Stimulated activated CD4-positive, alpha-beta T cell treated with anti-CD3 and anti-CD28 coated beads, Interleukin-4, amount 100 ng/mL, for 48 hours (primary cell): ENCODE measurements around the gene TAPBPL.
"Not testable (repeated sequence)": the region's sequence is repeated elsewhere in the genome, so short reads cannot be mapped to it uniquely, and the experiment has no call there.

ENCODE experiments used
- DNase-seq, 2 donors: peaks; one replicate each; pipeline ENCODE4 v3.0.0-alpha.2; 2020; ENCODE audit warnings: low read depth in 2 of 2

TAPBPL gene

DNA sequence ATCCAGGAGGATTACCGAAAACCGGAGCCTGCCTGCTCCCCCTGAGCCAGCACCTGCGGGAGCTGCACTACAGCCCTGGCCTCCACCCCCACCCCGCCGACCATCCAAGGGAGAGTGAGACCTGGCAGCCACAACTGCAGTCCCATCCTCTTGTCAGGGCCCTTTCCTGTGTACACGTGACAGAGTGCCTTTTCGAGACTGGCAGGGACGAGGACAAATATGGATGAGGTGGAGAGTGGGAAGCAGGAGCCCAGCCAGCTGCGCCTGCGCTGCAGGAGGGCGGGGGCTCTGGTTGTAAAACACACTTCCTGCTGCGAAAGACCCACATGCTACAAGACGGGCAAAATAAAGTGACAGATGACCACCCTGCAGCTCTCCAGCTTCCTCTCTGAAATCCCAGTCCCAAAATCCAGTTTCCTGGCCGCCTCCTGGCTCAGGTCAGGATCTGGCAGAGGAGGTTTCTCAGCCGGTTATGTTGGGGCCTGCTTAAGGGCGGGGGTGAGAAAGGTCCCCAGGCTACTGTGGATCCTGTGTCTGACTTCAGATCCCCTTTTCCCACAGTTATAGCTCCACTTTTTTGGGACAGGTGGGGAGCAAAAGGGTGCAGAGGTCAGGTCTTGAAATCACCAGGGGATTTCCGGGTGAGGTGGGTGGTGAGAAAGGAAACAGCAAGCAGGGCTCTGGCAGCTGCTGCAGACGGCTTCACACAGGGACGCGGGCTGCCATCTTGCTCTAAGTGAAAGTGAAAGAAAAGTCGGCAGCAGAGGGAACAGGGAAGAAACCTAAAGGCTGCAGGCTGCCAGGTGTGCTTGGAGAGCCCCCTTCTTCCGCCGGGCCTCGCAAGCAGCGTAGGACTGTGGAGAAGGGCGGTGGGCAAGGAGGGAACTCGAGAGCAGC is at the start of gene TAPBPL:
TSS of gene TAPBPL (plus strand) at position 695 of the 897 bp plus-strand sequence. CDS start 207 bp downstream, outside the sequence.
- DNase-seq, result peak in 1 of 2 donors; percentile 77

DNA sequence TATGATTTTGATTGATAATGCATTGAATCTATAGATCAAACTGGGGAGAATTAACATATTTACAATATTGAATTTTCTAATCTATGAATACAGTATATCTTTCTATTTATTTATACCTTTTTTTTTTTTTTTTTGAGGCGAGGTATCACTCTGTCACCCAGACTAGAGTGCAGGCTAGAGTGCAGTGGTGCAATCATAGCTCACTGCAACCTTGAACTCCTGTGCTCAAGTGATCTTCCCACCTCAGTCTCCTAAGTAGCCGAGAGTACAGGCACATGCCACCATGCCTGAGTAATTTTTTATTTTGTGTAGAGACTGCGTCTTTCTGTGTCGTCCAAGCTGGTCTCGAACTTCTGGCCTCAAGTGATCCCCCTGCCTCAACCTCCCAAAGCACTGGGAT is 47.5 kb upstream of the TAPBPL start:
- DNase-seq, result no peak

- DNase-seq, result no peak
Measured at GRCh38 chr12:6405963-6406362, 45.9 kb upstream of the TAPBPL start.

GRCh38 chr12:6407236-6407954 is 44.4 kb upstream of the TAPBPL start:
- DNase-seq, result no peak

GRCh38 chr12:6416596-6416995 is 35.2 kb upstream of the TAPBPL start:
- DNase-seq, result no peak

- no peak for DNase-seq
Measured at GRCh38 chr12:6418796-6419195, 33.0 kb upstream of the TAPBPL start.

DNA sequence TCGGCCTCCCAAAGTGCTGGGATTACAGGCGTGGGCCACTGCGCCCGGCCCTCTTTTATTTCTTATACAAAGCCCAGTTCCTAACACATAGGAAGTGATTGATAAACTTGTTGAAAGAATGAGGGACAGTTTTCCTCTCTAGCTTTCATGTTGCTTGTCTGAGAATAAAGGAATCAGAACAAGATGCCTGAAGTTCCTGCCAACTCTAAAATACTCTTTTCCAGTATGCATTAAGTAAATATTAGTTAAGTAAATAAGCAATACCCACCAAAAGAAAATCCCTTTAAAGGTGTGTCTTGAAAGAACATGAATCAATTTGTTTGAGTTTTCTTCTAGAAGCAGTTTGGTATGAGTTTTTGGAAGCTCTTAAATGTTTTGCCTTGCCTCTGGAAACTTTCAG is 31.5 kb upstream of the TAPBPL start:
- no peak for DNase-seq

DNA sequence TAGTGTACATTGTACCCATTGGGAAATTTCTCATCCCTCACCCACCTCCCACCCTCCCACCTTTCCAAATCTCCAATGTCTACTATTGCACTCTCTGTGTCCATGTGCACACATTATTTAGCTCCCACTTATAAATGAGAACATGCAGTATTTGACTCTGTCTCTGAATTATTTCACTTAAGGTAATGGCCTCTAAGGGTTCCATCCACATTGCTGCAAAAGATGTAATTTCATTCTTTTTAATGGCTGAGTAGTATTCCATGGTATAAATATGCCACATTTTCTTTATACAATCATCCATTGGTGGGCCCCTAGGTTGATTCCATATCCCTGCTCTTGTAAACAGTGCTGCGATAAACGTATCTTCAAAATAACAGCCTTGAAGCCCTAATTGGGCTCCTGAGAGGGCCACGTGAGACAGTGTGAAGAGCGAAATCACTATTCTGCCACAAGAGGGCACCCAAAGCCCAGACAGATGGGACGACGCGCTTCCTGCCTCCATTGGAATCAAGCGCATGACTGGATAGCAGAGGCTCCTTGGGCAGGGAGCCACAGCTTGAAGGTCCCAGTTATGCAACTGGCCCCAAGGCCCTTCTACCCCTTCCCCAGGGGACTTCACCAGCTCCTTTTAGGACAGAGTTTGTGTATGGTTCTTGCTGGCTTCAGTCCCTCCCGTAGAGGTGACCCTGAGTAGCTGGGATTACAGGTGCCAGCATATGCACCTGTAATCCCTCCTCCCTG is 28.4 kb upstream of the TAPBPL start:
- peak in 1 of 2 donors; percentile 61 for DNase-seq

GRCh38 chr12:6424008-6424347 is 27.9 kb upstream of the TAPBPL start:
- DNase-seq, result no peak

DNA sequence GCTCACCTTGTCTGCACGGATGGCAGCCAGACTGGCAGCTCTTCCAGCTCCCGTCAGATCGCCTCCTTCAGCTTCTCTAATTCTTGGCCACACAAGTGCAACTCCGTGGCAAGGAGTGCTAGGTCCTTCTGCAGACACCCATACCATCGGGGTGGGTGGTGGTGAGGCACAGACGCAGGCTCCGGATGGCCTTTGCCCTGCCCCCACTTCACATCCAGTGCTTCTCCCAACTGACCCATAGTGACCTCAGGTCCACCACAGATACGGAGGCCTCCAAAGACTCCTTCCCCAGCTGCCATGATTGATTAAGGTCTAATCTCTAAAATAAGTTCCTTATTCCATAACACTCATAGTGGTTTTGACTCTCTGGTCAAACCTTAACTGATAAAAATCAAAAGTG is 27.0 kb upstream of the TAPBPL start:
- no peak for DNase-seq

DNA sequence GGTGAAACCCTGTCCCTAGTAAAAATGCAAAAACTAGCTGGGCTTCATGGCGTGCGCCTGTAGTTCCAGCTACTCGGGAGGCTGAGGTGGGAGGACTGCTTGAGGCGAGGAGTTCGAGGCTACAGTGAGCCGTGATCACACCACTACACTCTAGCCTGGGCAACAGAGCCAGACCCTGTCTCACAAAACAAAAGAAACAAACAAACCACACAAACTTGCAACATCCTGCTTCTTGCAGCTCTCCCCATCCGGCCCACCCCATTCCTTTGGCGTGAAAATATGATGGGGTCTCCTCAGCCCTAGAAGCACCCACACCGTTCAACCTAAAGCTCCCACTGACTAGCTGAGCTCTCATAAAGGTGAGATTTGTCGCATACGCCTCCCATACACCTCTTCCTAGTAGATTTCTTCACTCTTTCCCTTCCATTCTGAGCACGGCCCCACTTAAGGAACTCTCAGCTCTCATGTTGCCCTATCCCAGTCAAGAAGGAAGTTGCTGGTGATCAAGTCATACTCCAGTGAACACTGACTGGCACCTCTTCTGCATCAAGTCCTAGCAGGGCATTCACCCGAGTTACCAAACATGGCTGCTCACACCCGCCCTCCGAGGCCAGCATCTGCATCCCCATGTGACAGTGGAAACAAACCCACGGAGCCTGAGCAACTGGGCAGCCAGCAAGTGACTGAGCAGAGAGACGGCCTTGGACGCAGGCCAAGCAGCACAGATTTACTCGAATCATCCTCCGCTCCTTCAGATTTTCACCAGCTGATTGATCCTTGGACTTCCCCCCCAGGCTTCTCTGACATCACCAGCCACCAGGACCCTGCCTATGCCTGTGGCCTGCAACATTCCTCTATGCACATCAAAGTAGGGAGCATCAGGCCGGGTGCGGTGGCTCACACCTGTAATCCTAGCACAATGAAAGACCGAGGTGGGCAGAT is 26.0 kb upstream of the TAPBPL start:
- no peak for DNase-seq

- peak; percentile 87 to 91 for DNase-seq
Measured at GRCh38 chr12:6426882-6427671, 24.8 kb upstream of the TAPBPL start.

- DNase-seq, result not testable (repeated sequence)
Measured at GRCh38 chr12:6427796-6428195, 24.0 kb upstream of the TAPBPL start.

GRCh38 chr12:6428326-6428725 is 23.5 kb upstream of the TAPBPL start:
- no peak for DNase-seq

DNA sequence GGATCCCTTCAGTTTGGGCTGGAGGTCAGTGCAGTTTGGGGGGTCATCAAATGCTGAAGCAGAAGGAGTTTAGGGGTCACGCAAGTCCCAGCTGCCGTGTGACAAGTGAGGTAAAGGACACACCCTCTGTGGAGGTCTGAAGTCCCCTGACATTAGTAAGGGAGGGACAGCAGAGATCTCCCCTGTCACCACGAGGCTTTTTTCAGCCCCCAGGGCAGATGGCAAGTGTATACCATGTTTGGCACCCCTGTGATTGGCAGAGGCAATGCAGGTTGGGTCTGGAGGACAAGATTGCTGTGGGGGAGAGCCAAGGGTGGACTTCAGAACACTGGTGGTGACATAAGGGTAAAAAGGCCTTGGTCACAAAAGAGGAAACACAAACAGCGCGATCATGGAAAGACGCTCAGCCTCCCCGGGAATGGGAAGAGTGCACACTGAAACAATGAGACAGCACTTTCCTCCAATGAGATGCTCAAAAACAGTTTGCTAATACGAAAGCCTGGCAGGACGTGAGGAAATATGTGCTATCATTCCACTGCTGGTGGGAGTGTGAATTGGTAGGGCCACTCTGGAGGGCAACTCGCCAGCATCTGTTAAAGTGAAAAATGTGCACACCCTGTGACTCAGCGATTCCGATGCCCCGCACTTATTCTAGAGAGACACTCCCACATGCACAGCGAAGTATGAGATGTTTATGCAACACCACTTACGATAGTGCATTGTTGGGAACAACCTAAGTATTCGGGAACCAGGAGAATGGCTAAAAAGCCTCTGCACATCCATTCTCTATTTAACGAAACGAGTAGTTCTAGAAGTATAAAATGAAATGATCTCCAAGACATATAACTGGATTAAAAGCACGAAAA is 21.5 kb upstream of the TAPBPL start:
- no peak for DNase-seq

- DNase-seq, result no peak
Measured at GRCh38 chr12:6432991-6433390, 18.9 kb upstream of the TAPBPL start.

DNA sequence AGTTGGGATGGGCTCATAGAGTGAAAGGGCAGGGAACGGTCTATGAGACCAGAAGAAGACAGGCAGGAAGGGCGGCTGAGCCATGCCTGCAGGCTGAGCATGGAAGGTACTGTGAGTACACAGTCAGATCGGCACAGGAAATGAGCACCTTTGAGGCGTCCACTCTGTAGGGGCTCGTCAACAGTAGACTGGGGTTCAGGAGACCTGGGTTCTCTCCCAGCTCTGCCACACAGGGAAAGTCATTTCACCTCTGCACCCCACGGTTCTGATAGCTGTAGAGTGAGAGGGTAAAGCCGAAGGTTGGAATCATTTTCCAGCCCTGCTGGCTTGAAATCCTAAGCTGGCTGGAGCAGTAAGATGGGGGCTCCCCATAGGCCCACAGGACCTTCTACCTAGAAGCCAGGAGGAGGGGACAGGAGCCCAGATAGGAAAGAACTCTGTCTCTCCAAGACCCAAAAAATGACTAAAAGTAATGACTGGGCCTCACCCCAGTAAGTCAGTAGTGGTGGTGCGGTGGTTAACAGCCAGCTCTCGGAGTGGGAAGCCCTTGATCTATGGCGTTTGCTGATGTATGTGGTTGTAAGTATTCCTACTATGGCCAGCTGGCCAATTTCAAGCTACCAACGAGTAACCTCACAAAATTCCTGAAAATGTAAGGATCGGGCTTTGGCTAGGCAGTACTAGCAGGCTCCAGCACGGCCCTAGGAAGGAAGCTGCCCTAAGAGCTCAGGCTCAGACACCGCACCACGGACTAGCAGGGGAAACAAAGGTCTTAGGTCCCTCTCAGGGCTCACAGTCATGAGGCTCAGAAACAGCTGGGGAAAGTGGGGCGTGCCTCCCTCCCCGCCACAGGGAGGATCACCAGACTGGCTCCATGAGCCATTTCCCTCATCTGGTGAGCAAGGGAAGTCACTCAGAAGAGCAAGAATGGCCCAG is 17.4 kb upstream of the TAPBPL start:
- no peak for DNase-seq

GRCh38 chr12:6435961-6436715 is 15.7 kb upstream of the TAPBPL start:
- DNase-seq, result no peak
